SJSA1 (cell line): ENCODE results near the gene CARD11. TPM values are rescaled to one million over a fixed set of nuclear protein-coding genes. Genes with fewer than 3 reads are reported as not detected.
A peak's percentile ranks its signal among the peaks of the same experiment; 100 is the strongest.

Experiments used
- DNase-seq, 2 experiments: peaks; one replicate each; pipeline ENCODE4 v3.0.0-alpha.2; 2015 to 2020; ENCODE audit warnings: low spot score in 2 of 2, low read depth in 1 of 2
- H3K27ac ChIP-seq: fragments of 250-450 bp; sonication (Bioruptor Pico); 2 replicates; pipeline ENCODE4 v1.5.1; 2020; ENCODE audit warnings: mild to moderate bottlenecking, moderate library complexity
- H3K27me3 ChIP-seq: fragments of 250-450 bp; sonication (Bioruptor Pico); replicated peaks from 2 replicates; pipeline ENCODE4 v1.5.1; 2020; ENCODE audit warnings: mild to moderate bottlenecking, moderate library complexity
- H3K36me3 ChIP-seq: fragments of 250-450 bp; sonication (Bioruptor Pico); 2 replicates; pipeline ENCODE4 v1.5.1; 2020; ENCODE audit warnings: mild to moderate bottlenecking
- H3K4me1 ChIP-seq: fragments of 250-450 bp; sonication (Bioruptor Pico); replicated peaks from 2 replicates; pipeline ENCODE4 v1.6.1; 2021; ENCODE audit warnings: mild to moderate bottlenecking
- H3K4me3 ChIP-seq: fragments of 250-450 bp; sonication (Bioruptor Pico); 2 replicates; pipeline ENCODE4 v1.5.1; 2020; ENCODE audit warnings: mild to moderate bottlenecking
- H3K9me3 ChIP-seq: fragments of 250-450 bp; sonication (Bioruptor Pico); replicated peaks from 2 replicates; pipeline ENCODE4 v1.5.1; 2020; ENCODE audit warnings: mild to moderate bottlenecking
- total RNA-seq: library from RNA; depleted of rRNA; stranded (reverse); fragments of >200 nt; shearing (Covaris generic); gene quantifications from 2 replicates; pipeline ENCODE4 v1.2.3, GENCODE V29; 2014

CARD11 gene
- total RNA-seq, 1 experiment from 2014 or later, result 0.50 TPM

DNA sequence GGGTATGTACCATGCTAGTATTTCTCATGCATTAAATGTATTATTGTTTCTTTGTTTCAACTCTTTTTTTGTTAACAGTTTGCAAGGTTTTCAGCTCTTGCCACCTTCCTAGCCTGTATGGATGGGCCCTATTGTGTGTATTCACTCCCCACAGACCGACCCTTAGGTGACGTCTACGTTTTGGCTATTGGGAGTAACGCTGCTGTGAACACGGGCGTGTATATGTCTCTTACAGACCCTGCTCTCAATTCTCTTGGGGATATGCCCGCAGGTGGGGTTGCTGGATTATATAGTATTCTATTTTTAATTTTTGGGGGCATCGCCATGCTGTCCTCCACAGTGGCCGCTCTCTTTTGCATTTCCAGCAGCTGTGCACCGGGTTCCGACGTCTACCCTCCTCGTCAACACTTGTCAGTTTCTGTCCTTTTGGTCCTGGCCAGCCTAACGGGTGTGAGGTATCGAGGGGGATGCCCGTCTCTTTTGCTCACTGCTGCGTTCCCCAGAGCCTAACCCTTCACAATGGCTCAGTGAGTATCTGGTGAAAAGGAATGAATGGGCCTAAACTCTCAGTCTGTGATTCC, 135.5 kb downstream of the CARD11 start:
- no peak for DNase-seq
- Histone ChIP-seq H3K27ac (no peak overlapping the region), H3K4me3 (no peak overlapping the region), H3K36me3 (no peaks in the 10 kb centered on the region), H3K9me3 (no peaks in the 10 kb centered on the region), H3K4me1 (no peaks in the 10 kb centered on the region), H3K27me3 (no peaks in the 10 kb centered on the region)

DNA sequence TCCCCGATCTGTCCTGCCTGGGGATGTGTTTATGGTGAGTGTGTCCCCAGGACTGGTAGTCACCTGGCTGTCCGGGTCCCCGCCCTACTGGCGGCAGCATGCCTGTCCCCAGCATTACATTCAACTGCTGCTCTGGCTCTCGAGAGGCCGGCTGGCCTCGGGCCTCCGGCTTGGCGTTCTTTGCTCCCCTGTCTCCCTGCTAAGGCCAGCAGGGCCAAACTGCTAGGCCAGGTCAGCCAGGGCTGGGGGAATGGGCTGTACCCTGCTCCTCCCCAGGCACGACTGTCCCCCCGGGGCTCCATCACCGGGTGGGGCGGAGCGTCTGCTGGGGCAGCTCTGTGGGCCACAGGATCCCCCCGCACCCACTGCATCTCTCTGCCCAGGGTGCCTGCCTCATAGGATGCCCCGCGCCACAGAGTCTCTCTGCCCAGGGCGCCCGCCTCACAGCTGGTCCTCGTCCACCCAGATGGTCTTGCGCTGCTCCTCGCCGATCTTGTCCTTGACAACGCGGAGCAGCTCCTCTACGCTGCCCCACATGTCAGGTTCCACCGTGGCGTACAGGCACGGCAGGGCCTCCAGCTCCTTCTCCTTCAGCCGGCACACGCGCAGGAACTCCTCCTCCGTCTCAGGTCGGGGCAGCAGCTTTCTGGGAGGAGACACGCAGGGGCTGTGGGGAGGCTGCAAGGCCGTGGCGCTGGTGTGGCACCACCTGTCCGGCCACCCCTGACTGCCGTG, 137.3 kb downstream of the CARD11 start:
- no peaks in the 10 kb centered on the region for H3K27me3 ChIP-seq
- no peaks in the 10 kb centered on the region for H3K9me3 ChIP-seq
- no peaks in the 10 kb centered on the region for H3K4me1 ChIP-seq
- H3K27ac ChIP-seq, result no peak overlapping the region
- peak in 1 of 2 experiments; percentile 40 for DNase-seq
- H3K4me3 ChIP-seq, result no peak overlapping the region
- no peaks in the 10 kb centered on the region for H3K36me3 ChIP-seq

DNA sequence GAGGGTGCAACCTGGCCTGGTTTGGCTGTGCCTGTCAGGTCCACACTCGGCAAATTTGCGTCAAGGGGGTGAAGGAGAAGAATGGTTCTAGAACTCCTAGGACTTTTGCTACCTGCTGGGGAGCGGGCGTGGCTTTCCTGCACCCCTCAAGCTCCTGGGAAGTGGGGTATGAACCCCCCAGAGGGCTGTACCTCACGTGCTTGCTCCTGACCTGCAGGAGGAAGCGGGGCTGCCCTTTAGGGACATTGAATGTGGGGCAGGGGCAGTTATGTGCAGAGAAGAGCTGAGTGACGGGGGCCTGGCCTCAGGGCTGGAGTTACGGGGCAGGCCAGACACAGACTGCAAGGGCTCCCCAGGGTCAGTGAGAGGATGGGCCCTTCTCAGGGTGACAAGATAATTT, 138.2 kb downstream of the CARD11 start:
- H3K4me1 ChIP-seq, result no peaks in the 10 kb centered on the region
- DNase-seq, result no peak
- no peak overlapping the region for H3K4me3 ChIP-seq
- H3K27ac ChIP-seq, result no peak overlapping the region
- H3K36me3 ChIP-seq, result no peaks in the 10 kb centered on the region
- no peaks in the 10 kb centered on the region for H3K27me3 ChIP-seq
- H3K9me3 ChIP-seq, result no peaks in the 10 kb centered on the region

GRCh38 chr7:2905027-2905426, 138.6 kb downstream of the CARD11 start:
- H3K27me3 ChIP-seq, result no peaks in the 10 kb centered on the region
- H3K4me1 ChIP-seq, result no peaks in the 10 kb centered on the region
- DNase-seq, result no peak
- H3K36me3 ChIP-seq, result no peaks in the 10 kb centered on the region
- H3K4me3 ChIP-seq, result no peak overlapping the region
- no peak overlapping the region for H3K27ac ChIP-seq
- no peaks in the 10 kb centered on the region for H3K9me3 ChIP-seq

DNA sequence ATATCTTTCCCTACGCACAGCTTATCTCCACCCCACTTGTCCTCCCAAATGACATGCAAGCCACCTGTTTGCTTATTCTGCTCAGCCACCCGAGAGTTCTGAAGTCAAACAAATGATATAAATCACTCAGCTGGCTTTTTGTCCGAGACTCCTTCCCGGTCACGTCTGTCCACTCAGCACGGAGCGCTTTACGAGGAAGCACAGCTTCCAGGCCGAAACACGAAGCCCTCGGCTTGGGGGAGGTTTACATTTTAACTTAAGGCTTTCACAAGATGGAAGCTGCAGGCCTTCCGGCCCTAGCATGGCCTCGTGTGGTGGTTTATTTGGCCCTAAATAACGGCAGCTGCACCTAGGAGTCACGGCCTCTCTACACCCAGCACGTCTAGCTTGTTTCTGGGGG, 139.5 kb downstream of the CARD11 start:
- Histone ChIP-seq H3K4me1 (no peaks in the 10 kb centered on the region), H3K9me3 (no peaks in the 10 kb centered on the region), H3K4me3 (no peak overlapping the region), H3K36me3 (no peaks in the 10 kb centered on the region), H3K27ac (no peak overlapping the region), H3K27me3 (no peaks in the 10 kb centered on the region)
- no peak for DNase-seq

DNA sequence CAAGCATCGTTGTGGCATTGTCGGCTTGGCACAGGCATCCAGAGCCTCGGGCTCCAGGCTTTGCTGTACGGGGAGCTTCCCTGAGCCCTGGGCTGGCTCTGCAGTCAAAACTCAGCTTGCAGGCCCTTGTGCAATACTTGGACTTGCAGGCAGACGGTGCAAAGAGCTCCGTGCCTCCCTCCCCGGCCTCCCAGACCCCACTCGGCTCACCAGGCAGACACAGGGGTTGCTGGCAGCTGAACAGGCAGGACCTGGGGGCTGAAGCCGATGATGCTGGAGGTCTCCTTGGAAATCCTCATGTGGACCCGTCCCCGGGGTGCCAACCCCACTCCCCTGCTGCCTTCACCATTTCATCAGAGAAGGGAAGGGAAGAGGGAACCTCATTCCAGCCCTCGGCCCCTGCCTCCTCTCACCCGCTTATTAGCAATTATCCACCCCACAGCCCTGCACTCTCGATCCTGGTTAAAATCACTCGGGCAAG, 139.9 kb downstream of the CARD11 start:
- Histone ChIP-seq H3K27me3 (no peaks in the 10 kb centered on the region), H3K9me3 (no peaks in the 10 kb centered on the region), H3K36me3 (no peaks in the 10 kb centered on the region), H3K4me1 (no peaks in the 10 kb centered on the region), H3K27ac (no peak overlapping the region), H3K4me3 (no peak overlapping the region)
- no peak for DNase-seq

DNA sequence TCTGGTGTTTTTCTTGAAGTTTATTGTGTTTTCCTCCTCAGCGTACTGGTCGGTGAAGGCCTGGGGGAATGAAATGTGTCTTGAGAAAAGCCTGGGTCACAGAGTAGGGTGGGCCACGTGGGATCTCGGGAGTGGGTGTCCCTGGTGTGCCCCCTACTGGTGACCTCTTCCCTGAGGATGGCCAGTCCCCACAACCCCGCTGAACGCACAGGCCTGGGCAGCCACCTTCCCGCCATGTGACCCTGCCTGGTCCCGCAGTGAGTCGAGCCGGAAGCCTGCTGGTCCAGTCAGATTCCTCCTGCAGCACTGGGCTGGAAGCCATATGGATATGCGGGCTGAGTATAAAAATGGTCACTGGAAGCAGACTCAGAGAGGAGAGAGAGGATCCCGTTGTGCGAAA, 146.6 kb downstream of the CARD11 start:
- DNase-seq, result no peak
- no peak overlapping the region for H3K27ac ChIP-seq
- no peaks in the 10 kb centered on the region for H3K27me3 ChIP-seq
- H3K9me3 ChIP-seq, result no peaks in the 10 kb centered on the region
- no peaks in the 10 kb centered on the region for H3K36me3 ChIP-seq
- H3K4me3 ChIP-seq, result no peak overlapping the region
- peaks cover 13% of the 10 kb centered on the region for H3K4me1 ChIP-seq

- Histone ChIP-seq H3K4me1 (peaks cover 13% of the 10 kb centered on the region), H3K4me3 (no peak overlapping the region), H3K27me3 (no peaks in the 10 kb centered on the region), H3K27ac (no peak overlapping the region), H3K9me3 (no peaks in the 10 kb centered on the region), H3K36me3 (no peaks in the 10 kb centered on the region)
- DNase-seq, result no peak
Observed at GRCh38 chr7:2896131-2896530, 147.5 kb downstream of the CARD11 start.

DNA sequence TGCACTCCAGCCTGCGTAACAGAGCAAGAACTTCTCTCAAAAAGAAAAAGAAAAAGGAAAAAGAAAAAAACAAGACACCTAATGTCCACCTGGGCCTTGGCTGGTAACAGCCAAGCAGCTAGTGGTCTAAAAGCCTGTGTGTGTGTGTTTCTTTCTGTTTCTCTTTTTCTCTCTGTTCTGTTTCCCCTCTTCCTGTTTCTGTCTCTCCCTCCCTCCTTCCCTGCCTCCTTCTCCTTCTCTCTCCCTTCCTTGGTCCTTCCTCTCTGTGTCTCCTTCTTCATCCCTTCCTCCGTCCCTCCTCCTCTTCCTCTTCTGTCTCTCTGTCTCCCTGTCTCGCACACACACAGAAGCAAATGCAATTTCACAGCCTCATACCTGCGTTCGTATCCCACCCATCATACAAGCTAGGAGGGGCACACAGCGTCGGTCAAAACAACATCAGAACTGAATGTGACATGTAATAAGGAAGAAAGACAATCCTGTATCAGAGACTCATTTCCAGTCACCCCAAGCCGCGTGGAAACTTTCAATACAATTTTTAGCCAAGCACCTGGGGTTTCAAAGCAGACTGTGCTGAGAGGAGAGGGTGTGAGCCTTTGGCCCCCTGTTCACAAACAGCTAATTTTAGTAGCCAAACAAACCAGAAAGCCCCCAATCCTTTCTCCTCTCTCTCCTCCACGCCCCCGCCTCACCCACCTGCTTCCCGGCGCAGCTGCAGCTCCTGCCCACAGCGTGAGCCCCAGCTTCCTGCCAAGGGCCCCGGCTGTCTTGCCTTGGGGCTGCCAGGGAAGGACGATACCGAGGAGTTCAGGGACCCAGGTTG, 149.3 kb downstream of the CARD11 start:
- Histone ChIP-seq H3K4me3 (no peak overlapping the region), H3K4me1 (peaks cover 13% of the 10 kb centered on the region), H3K27ac (no peak overlapping the region), H3K27me3 (no peaks in the 10 kb centered on the region), H3K36me3 (no peaks in the 10 kb centered on the region), H3K9me3 (no peaks in the 10 kb centered on the region)
- no peak for DNase-seq

GRCh38 chr7:2893411-2893861, 150.2 kb downstream of the CARD11 start:
- H3K4me1 ChIP-seq, result peaks cover 13% of the 10 kb centered on the region
- no peak overlapping the region for H3K27ac ChIP-seq
- no peaks in the 10 kb centered on the region for H3K36me3 ChIP-seq

DNA sequence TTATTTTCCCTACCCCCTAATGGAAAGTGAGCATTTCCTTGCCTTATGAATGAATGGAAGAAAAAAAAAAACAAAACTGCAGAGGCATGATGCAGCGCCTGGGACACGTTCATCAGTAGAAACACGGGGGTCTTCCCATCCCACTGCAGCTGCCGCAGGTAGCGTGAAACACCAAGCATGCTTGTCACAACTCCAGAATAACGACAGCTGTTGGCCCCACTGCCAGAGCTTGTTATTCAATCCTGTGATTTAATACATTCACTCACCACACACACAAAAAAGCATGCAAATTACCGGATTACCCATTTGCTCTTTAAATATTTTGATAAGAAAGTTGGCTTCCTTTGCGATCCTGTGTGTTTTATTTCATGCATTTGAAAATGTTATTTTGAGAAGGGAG, 151.1 kb downstream of the CARD11 start:
- Histone ChIP-seq H3K4me3 (no peak overlapping the region), H3K27ac (no peak overlapping the region), H3K36me3 (no peaks in the 10 kb centered on the region), H3K27me3 (no peaks in the 10 kb centered on the region), H3K9me3 (no peaks in the 10 kb centered on the region), H3K4me1 (peaks cover 13% of the 10 kb centered on the region)
- no peak for DNase-seq

More at GRCh38 chr7:2893411-2893861, 150.2 kb downstream of the CARD11 start:
- Histone ChIP-seq H3K9me3 (no peaks in the 10 kb centered on the region), H3K4me3 (no peak overlapping the region), H3K27me3 (no peaks in the 10 kb centered on the region)
- peak; percentile 60 to 64 for DNase-seq

DNA sequence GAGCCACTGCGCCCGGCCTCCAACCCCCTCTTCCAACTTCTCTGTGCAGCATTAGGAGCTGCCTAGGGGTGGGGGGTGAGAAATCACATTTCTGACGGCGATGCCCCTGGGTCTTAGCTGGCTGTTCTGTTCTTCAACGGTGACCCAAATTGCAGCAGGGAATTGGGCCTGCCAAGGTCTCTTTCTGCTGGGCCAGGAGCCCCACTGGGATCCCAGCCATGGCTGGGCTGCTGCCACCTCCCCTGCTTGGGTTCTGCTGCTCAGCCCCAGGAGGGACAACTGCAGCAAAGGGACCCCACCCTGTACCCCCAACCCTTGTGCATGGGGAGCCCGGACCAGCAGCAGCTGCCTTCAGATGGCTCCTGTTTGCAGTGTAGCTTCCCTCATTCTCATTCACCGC, 155.9 kb downstream of the CARD11 start:
- DNase-seq, result no peak
- H3K27ac ChIP-seq, result no peak overlapping the region
- no peaks in the 10 kb centered on the region for H3K9me3 ChIP-seq
- H3K4me1 ChIP-seq, result peaks cover 4% of the 10 kb centered on the region
- H3K36me3 ChIP-seq, result no peaks in the 10 kb centered on the region
- H3K4me3 ChIP-seq, result no peak overlapping the region
- H3K27me3 ChIP-seq, result no peaks in the 10 kb centered on the region

DNA sequence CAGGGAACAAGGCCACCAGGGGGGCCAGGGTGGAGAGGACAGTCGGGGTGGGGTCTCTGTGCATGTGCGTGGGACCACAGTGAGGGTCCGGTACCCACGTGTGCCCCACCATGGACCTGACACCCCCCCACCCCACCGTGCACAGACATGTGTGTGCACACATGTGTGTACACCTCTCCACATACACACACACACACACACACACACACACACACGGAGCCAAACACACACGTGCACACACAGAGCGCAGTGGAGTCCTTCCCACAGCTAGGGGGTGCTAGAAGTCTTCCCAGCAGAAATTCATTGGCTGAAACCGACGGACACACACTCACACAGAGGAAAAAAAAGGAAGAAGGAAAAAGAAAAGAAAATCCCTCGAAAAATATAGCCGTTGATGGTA, 156.8 kb downstream of the CARD11 start:
- no peaks in the 10 kb centered on the region for H3K9me3 ChIP-seq
- H3K27ac ChIP-seq, result no peak overlapping the region
- H3K27me3 ChIP-seq, result no peaks in the 10 kb centered on the region
- DNase-seq, result peak; percentile 42 to 60
- H3K36me3 ChIP-seq, result no peaks in the 10 kb centered on the region
- H3K4me3 ChIP-seq, result no peak overlapping the region
- H3K4me1 ChIP-seq, result no peaks in the 10 kb centered on the region

DNA sequence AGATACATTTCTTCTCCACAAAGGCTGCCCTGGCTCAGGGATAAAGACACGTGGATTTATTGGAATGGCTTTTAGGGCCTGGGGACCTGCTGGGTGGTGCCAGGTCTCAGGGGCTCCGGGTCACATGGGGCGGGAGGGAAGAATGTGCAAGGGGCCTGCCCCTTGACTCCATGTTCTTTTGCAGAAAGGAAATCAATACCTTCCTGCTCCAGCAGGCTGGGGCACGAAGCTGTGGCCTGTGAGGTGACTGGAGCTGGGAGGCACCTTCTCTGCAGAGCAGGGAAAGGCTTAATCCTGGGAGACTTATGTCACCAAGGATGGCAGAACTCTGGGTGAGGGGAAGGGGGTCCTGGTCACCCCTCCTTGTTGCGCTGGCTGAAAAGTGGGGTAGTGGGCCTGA, 157.3 kb downstream of the CARD11 start:
- Histone ChIP-seq H3K9me3 (no peaks in the 10 kb centered on the region), H3K27ac (no peak overlapping the region), H3K4me1 (no peaks in the 10 kb centered on the region), H3K27me3 (no peaks in the 10 kb centered on the region), H3K36me3 (no peaks in the 10 kb centered on the region), H3K4me3 (no peak overlapping the region)
- DNase-seq, result no peak
